ENCODE results near the gene NOP9.
A peak's percentile ranks its signal among the peaks of the same experiment; 100 is the strongest.

Gene NOP9, protein sequence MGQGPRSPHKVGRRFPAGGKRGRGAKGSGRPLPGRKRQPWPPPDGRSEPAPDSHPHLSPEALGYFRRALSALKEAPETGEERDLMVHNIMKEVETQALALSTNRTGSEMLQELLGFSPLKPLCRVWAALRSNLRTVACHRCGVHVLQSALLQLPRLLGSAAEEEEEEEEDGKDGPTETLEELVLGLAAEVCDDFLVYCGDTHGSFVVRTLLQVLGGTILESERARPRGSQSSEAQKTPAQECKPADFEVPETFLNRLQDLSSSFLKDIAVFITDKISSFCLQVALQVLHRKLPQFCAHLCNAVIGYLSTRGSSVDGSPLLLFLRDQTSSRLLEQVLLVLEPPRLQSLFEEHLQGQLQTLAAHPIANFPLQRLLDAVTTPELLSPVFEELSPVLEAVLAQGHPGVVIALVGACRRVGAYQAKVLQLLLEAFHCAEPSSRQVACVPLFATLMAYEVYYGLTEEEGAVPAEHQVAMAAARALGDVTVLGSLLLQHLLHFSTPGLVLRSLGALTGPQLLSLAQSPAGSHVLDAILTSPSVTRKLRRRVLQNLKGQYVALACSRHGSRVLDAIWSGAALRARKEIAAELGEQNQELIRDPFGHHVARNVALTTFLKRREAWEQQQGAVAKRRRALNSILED

GRCh38 chr14:24299255-24300191 is at the start of gene NOP9, which contains the start of gene DHRS1:
NOP9 (plus strand) TSS chr14:24299850; CDS start chr14:24299955, 105 bp downstream.
DHRS1 (minus strand) TSS chr14:24299780; CDS start chr14:24299106, 674 bp downstream.
- peak; percentile 47 for DNase-seq

DNA sequence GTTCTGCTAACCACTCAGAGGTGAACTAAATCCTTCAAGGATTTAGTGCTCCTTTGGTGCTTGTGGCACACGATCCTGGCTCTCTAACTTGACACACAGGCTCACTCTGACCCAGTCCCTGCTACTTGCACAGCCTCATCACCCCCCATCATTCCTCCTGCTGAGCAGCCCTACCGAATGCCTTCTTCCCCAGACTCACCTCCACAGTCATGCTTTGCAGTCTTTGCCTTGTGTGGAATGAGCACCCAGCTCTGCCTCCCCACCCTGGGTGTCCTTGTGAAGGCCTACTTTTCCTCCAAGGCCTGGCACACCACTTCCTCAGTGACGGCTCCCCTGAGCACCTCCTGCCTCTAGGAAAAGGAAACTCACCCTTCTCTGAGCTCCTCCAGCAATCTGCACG is 49.3 kb upstream of the NOP9 start:
- no peak for DNase-seq

- no peak for DNase-seq
Observed at GRCh38 chr14:24251880-24252288, 47.8 kb upstream of the NOP9 start.

- no peak for DNase-seq
Observed at GRCh38 chr14:24252289-24253124, 47.1 kb upstream of the NOP9 start.

DNA sequence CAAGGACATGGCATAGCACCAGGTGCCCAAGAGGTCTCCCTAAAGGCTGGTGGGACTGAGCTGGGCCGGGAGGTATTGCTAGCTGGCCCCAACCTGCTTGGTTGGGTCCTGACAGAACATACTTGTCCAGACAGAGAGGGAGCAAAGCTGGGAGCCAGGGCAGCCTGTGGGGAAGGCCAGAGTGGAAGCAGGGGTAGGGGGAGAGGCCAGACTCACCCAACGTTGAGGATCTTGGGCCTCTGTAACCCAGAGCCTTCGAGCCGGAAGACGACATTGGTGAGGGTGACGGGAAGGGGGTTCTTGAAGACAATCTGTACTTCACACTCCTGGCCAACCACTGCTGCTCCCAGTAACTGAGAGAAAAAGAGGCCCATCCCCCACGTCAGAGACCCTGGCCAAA is 45.7 kb upstream of the NOP9 start:
- DNase-seq, result no peak

- no peak for DNase-seq
Observed at GRCh38 chr14:24254630-24255392, 44.8 kb upstream of the NOP9 start.

GRCh38 chr14:24255438-24255837 is 44.2 kb upstream of the NOP9 start:
- no peak for DNase-seq

- DNase-seq, result no peak
Observed at GRCh38 chr14:24255931-24256711, 43.5 kb upstream of the NOP9 start.

- DNase-seq, result no peak
Observed at GRCh38 chr14:24256960-24257359, 42.7 kb upstream of the NOP9 start.

DNA sequence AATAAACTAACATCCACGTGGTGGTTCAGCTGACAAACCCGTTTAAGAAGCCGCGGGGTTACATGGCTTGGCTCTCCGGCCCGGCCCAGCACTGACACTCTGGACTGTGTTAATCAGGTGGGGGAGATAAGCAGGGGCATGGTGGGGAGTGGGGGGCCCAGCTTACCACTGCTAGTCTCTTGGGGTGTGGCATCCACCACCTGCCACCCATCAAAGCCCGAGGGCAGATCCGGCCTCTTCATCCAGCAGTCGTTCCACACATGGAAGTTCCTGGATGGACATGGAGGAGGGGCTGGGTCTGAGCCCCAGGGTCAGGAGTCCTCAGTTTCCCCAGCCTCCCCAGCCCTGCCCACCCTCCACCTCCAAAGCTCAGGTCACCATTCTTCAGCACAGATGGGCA is 41.5 kb upstream of the NOP9 start:
- no peak for DNase-seq

- DNase-seq, result no peak
Observed at GRCh38 chr14:24258548-24259265, 40.9 kb upstream of the NOP9 start.

DNA sequence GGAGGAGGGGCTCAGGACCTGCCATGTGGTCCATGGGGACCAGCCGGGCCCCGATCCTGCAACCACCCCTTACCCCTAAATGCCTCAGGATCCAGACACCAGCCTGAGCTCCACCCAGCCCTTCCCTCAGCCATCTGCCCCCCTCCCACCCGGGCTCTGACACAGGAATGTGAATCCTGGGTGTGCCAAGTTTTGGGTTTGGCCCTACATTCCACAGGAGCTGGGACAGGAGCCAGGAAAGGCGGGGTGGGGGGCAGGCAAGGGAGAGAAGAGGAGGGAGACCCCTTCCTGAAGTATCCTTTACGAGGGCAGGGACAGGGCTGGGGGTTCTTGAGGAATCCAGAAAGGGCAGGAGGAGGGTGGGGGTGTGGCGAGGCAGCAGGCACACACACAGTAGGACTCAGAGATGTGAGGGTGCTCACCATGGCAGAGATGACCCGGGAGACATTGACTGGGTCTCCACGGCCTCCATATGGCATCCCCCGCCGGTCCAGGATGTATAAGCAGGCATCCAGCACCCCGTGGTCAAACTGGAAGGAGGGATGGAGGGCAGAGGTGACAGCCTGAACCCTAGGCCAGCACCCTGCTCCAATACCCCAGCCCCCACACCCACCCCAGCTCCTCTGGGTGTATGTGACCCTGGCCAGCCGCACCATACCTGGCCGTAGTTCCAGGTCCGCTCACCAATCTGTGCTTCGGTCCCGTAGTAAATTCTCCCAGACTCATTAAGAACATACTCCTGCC is 40.2 kb upstream of the NOP9 start:
- no peak for DNase-seq

GRCh38 chr14:24260026-24260779 is 39.4 kb upstream of the NOP9 start:
- DNase-seq, result no peak

- no peak for DNase-seq
Observed at GRCh38 chr14:24260780-24261157, 38.9 kb upstream of the NOP9 start.

GRCh38 chr14:24261256-24261968 is 38.2 kb upstream of the NOP9 start:
- no peak for DNase-seq

GRCh38 chr14:24261969-24262327 is 37.7 kb upstream of the NOP9 start:
- no peak for DNase-seq

DNA sequence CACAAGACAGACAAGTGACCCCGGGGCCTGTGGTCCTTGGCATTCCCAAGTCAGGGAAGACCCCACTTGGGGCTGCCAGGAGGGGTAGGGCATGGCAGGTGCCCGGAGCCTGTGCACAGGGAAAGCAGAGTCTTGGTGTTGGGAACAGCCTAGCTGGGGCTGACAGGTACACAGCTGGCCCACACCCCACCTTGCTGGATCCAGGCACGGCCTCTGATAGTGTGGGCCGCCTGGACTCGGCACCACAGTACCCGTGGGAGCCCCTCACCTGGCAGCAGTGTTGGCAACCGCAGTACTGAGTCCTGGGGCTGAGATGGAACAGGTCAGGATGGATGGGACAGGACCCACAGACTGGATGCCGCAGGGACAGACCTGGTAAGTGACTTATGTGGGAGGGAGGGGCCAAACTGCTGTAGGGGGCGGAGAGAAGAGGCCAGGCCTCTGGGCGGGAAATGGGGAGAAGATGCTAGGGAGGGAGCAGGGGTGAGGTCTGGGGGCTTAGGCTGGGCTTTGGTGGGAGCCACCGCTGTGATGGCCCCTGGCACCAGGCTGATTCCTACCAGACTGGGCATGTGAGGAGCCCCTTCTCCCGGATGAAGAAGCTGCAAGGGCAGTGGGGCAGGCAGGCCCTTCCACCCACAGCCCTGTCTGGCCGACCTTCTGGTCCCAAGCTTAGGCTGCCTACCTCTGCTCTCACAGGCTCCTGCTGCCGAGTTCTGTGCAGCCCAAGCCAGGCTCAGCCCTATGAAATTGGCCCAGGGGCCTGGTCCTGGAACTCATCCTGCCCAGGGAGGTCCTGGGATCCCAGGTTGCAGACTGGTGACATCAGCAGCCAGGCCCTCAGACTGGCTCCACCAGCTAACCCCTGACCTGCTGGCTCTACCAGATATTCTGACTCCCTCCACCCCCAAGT is 36.6 kb upstream of the NOP9 start, which contains the start of gene TGM1:
TGM1 (minus strand) TSS at position 357 of the 913 bp plus-strand sequence. CDS start 825 bp downstream, outside the sequence.
- no peak for DNase-seq
